Measurements from ENCODE around the gene DHX36. TPM values are rescaled to one million over a fixed set of nuclear protein-coding genes. Genes with fewer than 3 reads are reported as not detected.

The DHX36 gene
- total RNA-seq (10 to 100 TPM; 56.2 to 76.7 (median 64.5) TPM), polyA plus RNA-seq (10 to 100 TPM in 2 of 3 donors, 1 to 10 TPM in 1; 8.4 to 25.1 (median 14.3) TPM)

- 0 to 1% methylated on average over 45 of the region's 45 CpGs for WGBS, 2 donors
- H3K4me1 ChIP-seq: peaks cover 0 to 44% (median 39%) of the 10 kb centered on the region in 4 donors
- intact Hi-C loops (cut with DNase I): loop anchor here (10.0 kb wide), 1 partner anchor 199 kb away; the partner anchor contains the start of gene ARHGEF26
These were observed at the start of gene DHX36 for GRCh38 chr3:154323891-154324738. TSS of gene DHX36 (minus strand) at chr3:154324487. CDS start at chr3:154324416, 71 bp downstream.

GRCh38 chr3:154367221-154367620, 42.9 kb upstream of the DHX36 start:
- no peaks in the 10 kb centered on the region for H3K4me1 ChIP-seq
- WGBS, 2 donors: 7 to 21% methylated on average over 3 of the region's 3 CpGs
- no peak for TF ChIP-seq POLR2A (IDR thresholded peaks at IDR 0.05)
- no peak for TF ChIP-seq EP300 (IDR thresholded peaks at IDR 0.05)
- no peak for TF ChIP-seq CTCF (IDR thresholded peaks at IDR 0.05)
- no peak for TF ChIP-seq POLR2AphosphoS5 (IDR thresholded peaks at IDR 0.05)
- DNase-seq: no peak
- H3K36me3 ChIP-seq: no peaks in the 10 kb centered on the region
- no peak overlapping the region for H3K4me3 ChIP-seq
- intact Hi-C loops (cut with DNase I): no loop called here
- H3K9me3 ChIP-seq: no peaks in the 10 kb centered on the region
- H3K27me3 ChIP-seq: no peaks in the 10 kb centered on the region
- H3K27ac ChIP-seq: no peak overlapping the region

More at GRCh38 chr3:154323891-154324738, at the start of gene DHX36:
- Histone ChIP-seq H3K36me3 (no peaks in the 10 kb centered on the region), H3K9me3 (no peaks in the 10 kb centered on the region), H3K27me3 (no peaks in the 10 kb centered on the region), H3K4me3 (peak within 1 kb of the TSS; percentile 62 to 80 (median 76)), H3K27ac (peak within 1 kb of the TSS; percentile 86 to 92 (median 90))
- peak; percentile 95 for DNase-seq
- TF ChIP-seq POLR2A (IDR thresholded peaks at IDR 0.05) (peak; percentile 57 to 77), POLR2AphosphoS5 (IDR thresholded peaks at IDR 0.05) (peak; percentile 82 to 91 (median 87)), CTCF (IDR thresholded peaks at IDR 0.05) (no peak), EP300 (IDR thresholded peaks at IDR 0.05) (no peak)

GRCh38 chr3:154364849-154365248, 40.6 kb upstream of the DHX36 start:
- Histone ChIP-seq H3K9me3 (no peaks in the 10 kb centered on the region), H3K36me3 (no peaks in the 10 kb centered on the region), H3K27ac (no peak overlapping the region), H3K27me3 (no peaks in the 10 kb centered on the region), H3K4me1 (no peaks in the 10 kb centered on the region), H3K4me3 (no peak overlapping the region)
- intact Hi-C loops (cut with DNase I): no loop called here
- DNase-seq: no peak
- TF ChIP-seq POLR2AphosphoS5 (IDR thresholded peaks at IDR 0.05) (no peak), EP300 (IDR thresholded peaks at IDR 0.05) (no peak), CTCF (IDR thresholded peaks at IDR 0.05) (no peak), POLR2A (IDR thresholded peaks at IDR 0.05) (no peak)

- intact Hi-C loops (cut with DNase I): no loop called here
- no peak for TF ChIP-seq POLR2AphosphoS5 (IDR thresholded peaks at IDR 0.05)
- no peak for TF ChIP-seq CTCF (IDR thresholded peaks at IDR 0.05)
- TF ChIP-seq POLR2A (IDR thresholded peaks at IDR 0.05): no peak
- TF ChIP-seq EP300 (IDR thresholded peaks at IDR 0.05): no peak
- Histone ChIP-seq H3K4me3 (no peak overlapping the region), H3K9me3 (no peaks in the 10 kb centered on the region), H3K27ac (no peak overlapping the region), H3K36me3 (no peaks in the 10 kb centered on the region), H3K27me3 (no peaks in the 10 kb centered on the region), H3K4me1 (no peaks in the 10 kb centered on the region)
- DNase-seq: no peak
- WGBS, 2 donors: 73 to 76% methylated on average over 1 of the region's 1 CpG
These were observed 36.8 kb upstream of the DHX36 start for GRCh38 chr3:154361099-154361498.
